UCSD-AML1 (cell line): ENCODE data around the gene CDH13.

Experiments used
- DNase-seq: peaks from one replicate; lab custom pipeline; 2025; ENCODE audit not compliant: unreplicated experiment; lab: John Stamatoyannopoulos, UW

CDH13 gene

GRCh38 chr16:82626791-82627261, at the start of gene CDH13:
TSS of gene CDH13 (plus strand) at chr16:82626969.
- no peak for DNase-seq

- no peak for DNase-seq
Observed at GRCh38 chr16:82580298-82580890, 46.4 kb upstream of the CDH13 start.

GRCh38 chr16:82582975-82583374, 43.8 kb upstream of the CDH13 start:
- no peak for DNase-seq

- no peak for DNase-seq
Observed at GRCh38 chr16:82583422-82583821, 43.3 kb upstream of the CDH13 start.

- DNase-seq, result no peak
Observed at GRCh38 chr16:82584553-82585152, 42.1 kb upstream of the CDH13 start.

GRCh38 chr16:82585675-82586074, 41.1 kb upstream of the CDH13 start:
- DNase-seq, result no peak

GRCh38 chr16:82586130-82586529, 40.6 kb upstream of the CDH13 start:
- no peak for DNase-seq

- DNase-seq, result no peak
Observed at GRCh38 chr16:82587289-82587688, 39.5 kb upstream of the CDH13 start.

- DNase-seq, result no peak
Observed at GRCh38 chr16:82589407-82589806, 37.4 kb upstream of the CDH13 start.

- no peak for DNase-seq
Observed at GRCh38 chr16:82594114-82594513, 32.7 kb upstream of the CDH13 start.

- DNase-seq, result no peak
Observed at GRCh38 chr16:82598771-82599170, 28.0 kb upstream of the CDH13 start.

GRCh38 chr16:82601989-82602640, 24.7 kb upstream of the CDH13 start:
- no peak for DNase-seq

GRCh38 chr16:82603784-82604411, 22.9 kb upstream of the CDH13 start:
- no peak for DNase-seq

- no peak for DNase-seq
Observed at GRCh38 chr16:82605076-82605475, 21.7 kb upstream of the CDH13 start.

GRCh38 chr16:82605863-82606620, 20.7 kb upstream of the CDH13 start:
- DNase-seq, result no peak

- no peak for DNase-seq
Observed at GRCh38 chr16:82609140-82609539, 17.6 kb upstream of the CDH13 start.

- DNase-seq, result no peak
Observed at GRCh38 chr16:82612263-82612662, 14.5 kb upstream of the CDH13 start.

GRCh38 chr16:82616356-82616755, 10.4 kb upstream of the CDH13 start:
- DNase-seq, result no peak

- no peak for DNase-seq
Observed at GRCh38 chr16:82621781-82622180, 5.0 kb upstream of the CDH13 start.

GRCh38 chr16:82623241-82623640, 3.5 kb upstream of the CDH13 start:
- no peak for DNase-seq
